Right cardiac atrium (tissue), 5 donors: ENCODE results near the gene FOXS1. TPM values are rescaled to one million over a fixed set of nuclear protein-coding genes. Genes with fewer than 3 reads are reported as not detected.

ENCODE experiments used
- ATAC-seq, 2 donors: fragments of 200-7000 bp; cut with Tn5 transposase; one replicate each; pipeline versions ENCODE4 v1.8.0 to v1.9.1; 2020; ENCODE audit warnings: moderate library complexity in 2 of 2, mild to moderate bottlenecking in 1 of 2
- DNase-seq, 3 donors: peaks; one replicate each; pipeline ENCODE4 v3.0.0-alpha.2; 2020
- H3K27ac ChIP-seq: one replicate; pipeline ENCODE4 v1.5.1; 2013; ENCODE audit warnings: mild to moderate bottlenecking, low read length, control low read depth, moderate library complexity
- H3K27me3 ChIP-seq: one replicate; pipeline ENCODE4 v1.6.1; 2013; ENCODE audit not compliant: control insufficient read depth, insufficient read depth
- H3K4me1 ChIP-seq: one replicate; pipeline ENCODE4 v1.6.1; 2013; ENCODE audit warnings: low read length; ENCODE audit not compliant: control insufficient read depth, insufficient read depth
- H3K4me3 ChIP-seq: one replicate; pipeline ENCODE4 v1.5.1; 2013; ENCODE audit warnings: low read length, control low read depth
- H3K9me3 ChIP-seq: one replicate; pipeline ENCODE4 v1.6.1; 2013; ENCODE audit warnings: low read length; ENCODE audit not compliant: control insufficient read depth
- WGBS: extraction: QIAGEN DNeasy Blood & Tissue Kit; methylation state at CpG from one replicate; pipeline ENCODE4 v1.1.7; 2013; 5-methylcytosine and 5-hydroxymethylcytosine counted together
- intact Hi-C, 4 donors: fragments of 100-400 bp; cut with DNase I; formaldehyde crosslinking; loops; one replicate each; pipeline versions ENCODE4 v1.11.0 to v1.14.0; 2022 to 2023
- polyA plus RNA-seq: library from polyadenylated mRNA; stranded (reverse); fragments of 200-250 nt; gene quantifications from one replicate; pipeline ENCODE4 v1.2.3, GENCODE V29; 2013
- total RNA-seq, 4 donors: library from RNA; stranded (reverse); fragmentation: NEBNext Ultra II Directional; extraction: Animal tissue kit (Norgen Biotek cat#: 25700); gene quantifications; one replicate each; pipeline ENCODE4 v1.2.1, GENCODE V29; 2021
- donor health status: healthy with polysubstance abuse.
- donor health status: DM: no; HTN: yes; CAD: no.
- donor health status: DM: no; HTN: no; CAD: no.
- donor health status: DM: no; HTN: yes; CAD: no; lungs with severe emphysema.
- donor health status: DM: yes; HTN: yes; CAD: no.

Gene FOXS1
- total and polyA plus RNA-seq, 5 donors = 2.0 to 4.3 (median 3.2) TPM

GRCh38 chr20:31848088-31848999 lies 2.9 kb upstream of the FOXS1 start:
- Histone ChIP-seq H3K27ac (no peak overlapping the region), H3K4me3 (no peak overlapping the region), H3K9me3 (no peaks in the 10 kb centered on the region), H3K4me1 (no peaks in the 10 kb centered on the region), H3K27me3 (no peaks in the 10 kb centered on the region)
- DNase-seq (peak in 1 of 3 donors; percentile 15), ATAC-seq (no peak)
- intact Hi-C loops = no loop called here
- WGBS = 86% methylated on average over 32 of the region's 32 CpGs

GRCh38 chr20:31846793-31847138 lies 1.4 kb upstream of the FOXS1 start:
- no peak for DNase-seq
- H3K9me3 ChIP-seq = no peaks in the 10 kb centered on the region
- 83% methylated on average over 3 of the region's 3 CpGs for WGBS
- ATAC-seq = no peak
- no peaks in the 10 kb centered on the region for H3K27me3 ChIP-seq
- no peak overlapping the region for H3K27ac ChIP-seq
- H3K4me1 ChIP-seq = peaks cover 3% of the 10 kb centered on the region
- H3K4me3 ChIP-seq = no peak overlapping the region
- intact Hi-C loops = no loop called here

- Histone ChIP-seq H3K27ac (no peak overlapping the region), H3K4me3 (peak overlapping the region; percentile 11), H3K9me3 (no peaks in the 10 kb centered on the region), H3K4me1 (peaks cover 4% of the 10 kb centered on the region), H3K27me3 (no peaks in the 10 kb centered on the region)
- intact Hi-C loops = no loop called here
- 77% methylated on average over 28 of the region's 28 CpGs for WGBS
- DNase-seq = peak in 2 of 3 donors; percentile 37 to 59
- ATAC-seq = no peak
These were observed 586 bp downstream of the FOXS1 start for GRCh38 chr20:31844737-31845299.

- 79% methylated on average over 5 of the region's 5 CpGs for WGBS
- intact Hi-C loops = no loop called here
- Histone ChIP-seq H3K4me3 (no peak overlapping the region), H3K27ac (peak overlapping the region; percentile 5), H3K9me3 (no peaks in the 10 kb centered on the region), H3K4me1 (peaks cover 4% of the 10 kb centered on the region), H3K27me3 (no peaks in the 10 kb centered on the region)
- ATAC-seq (no peak), DNase-seq (peak in 1 of 3 donors; percentile 40)
These were observed 1.5 kb downstream of the FOXS1 start for GRCh38 chr20:31843881-31844280.

- 63% methylated on average over 6 of the region's 6 CpGs for WGBS
- intact Hi-C loops = no loop called here
- no peak for ATAC-seq
- peak overlapping the region; percentile 21 for H3K27ac ChIP-seq
- H3K4me3 ChIP-seq = no peak overlapping the region
- peak in 2 of 3 donors; percentile 10 to 33 for DNase-seq
- H3K27me3 ChIP-seq = no peaks in the 10 kb centered on the region
- H3K4me1 ChIP-seq = peaks cover 4% of the 10 kb centered on the region
- H3K9me3 ChIP-seq = no peaks in the 10 kb centered on the region
These were observed 2.1 kb downstream of the FOXS1 start for GRCh38 chr20:31843288-31843687.

GRCh38 chr20:31842471-31843157 lies 2.8 kb downstream of the FOXS1 start:
- Histone ChIP-seq H3K4me1 (peaks cover 6% of the 10 kb centered on the region), H3K4me3 (no peak overlapping the region), H3K27me3 (no peaks in the 10 kb centered on the region), H3K27ac (peak overlapping the region; percentile 28), H3K9me3 (no peaks in the 10 kb centered on the region)
- ATAC-seq = peak; percentile 69 to 78
- DNase-seq = peak; percentile 79 to 93 (median 87)
- 45% methylated on average over 12 of the region's 12 CpGs for WGBS
- intact Hi-C loops = no loop called here

- ATAC-seq (peak in 1 of 2 donors; percentile 55), DNase-seq (peak; percentile 67 to 79 (median 74))
- Histone ChIP-seq H3K4me3 (no peak overlapping the region), H3K27ac (peak overlapping the region; percentile 9), H3K4me1 (peaks cover 6% of the 10 kb centered on the region), H3K27me3 (no peaks in the 10 kb centered on the region), H3K9me3 (no peaks in the 10 kb centered on the region)
- intact Hi-C loops = no loop called here
- WGBS = 35% methylated on average over 8 of the region's 8 CpGs
These were observed 3.5 kb downstream of the FOXS1 start for GRCh38 chr20:31841928-31842327.

- peaks cover 6% of the 10 kb centered on the region for H3K4me1 ChIP-seq
- 65% methylated on average over 15 of the region's 15 CpGs for WGBS
- DNase-seq (peak in 2 of 3 donors; percentile 70 to 75), ATAC-seq (no peak)
- no peaks in the 10 kb centered on the region for H3K9me3 ChIP-seq
- H3K4me3 ChIP-seq = no peak overlapping the region
- peak overlapping the region; percentile 9 for H3K27ac ChIP-seq
- H3K27me3 ChIP-seq = no peaks in the 10 kb centered on the region
- intact Hi-C loops = no loop called here
These were observed 4.2 kb downstream of the FOXS1 start for GRCh38 chr20:31840906-31841816.

GRCh38 chr20:31839782-31840487 lies 5.5 kb downstream of the FOXS1 start:
- Histone ChIP-seq H3K27ac (no peak overlapping the region), H3K9me3 (no peaks in the 10 kb centered on the region), H3K4me3 (no peak overlapping the region), H3K4me1 (peaks cover 11% of the 10 kb centered on the region), H3K27me3 (no peaks in the 10 kb centered on the region)
- WGBS = 73% methylated on average over 5 of the region's 5 CpGs
- intact Hi-C loops = no loop called here
- DNase-seq (peak in 2 of 3 donors; percentile 3 to 31), ATAC-seq (no peak)
